PC-9 (cell line): ENCODE results near the gene IDH2. TPM values are rescaled to one million over a fixed set of nuclear protein-coding genes. Genes with fewer than 3 reads are reported as not detected.

Experiments
- BruUV-seq: library from RNA; stranded (reverse); fragments of 400-500 nt; replicated peaks from 2 replicates; lab custom pipeline; 2021; lab: Mats Ljungman, UMichigan
- CTCF ChIA-PET: fragments of 300-600 bp; sonication (Branson Sonifier 250); formaldehyde crosslinking; loops from one replicate; lab custom pipeline; 2022; ENCODE audit warnings: antibody characterized with exemption; lab: Charles Lee
- POLR2A ChIA-PET: fragments of 300-600 bp; sonication (Branson Sonifier 250); formaldehyde crosslinking; loops from one replicate; lab custom pipeline; 2022; ENCODE audit warnings: antibody characterized with exemption; ENCODE audit not compliant: unreplicated experiment; lab: Charles Lee
- DNase-seq, 2 experiments: peaks; one replicate each; pipeline versions ENCODE4 v3.0.0 to v3.0.0-alpha.2; 2015 to 2022; ENCODE audit warnings: mixed read lengths in 1 of 2
- H2AFZ ChIP-seq: fragments of 200-600 bp; sonication (generic); 2 replicates; pipeline ENCODE4 v1.8.1; 2017; ENCODE audit warnings: antibody characterized with exemption
- H3F3A ChIP-seq: fragments of 200-600 bp; sonication (generic); 2 replicates; pipeline ENCODE4 v1.8.1; 2017; ENCODE audit warnings: antibody characterized with exemption, mild to moderate bottlenecking, low read depth; ENCODE audit not compliant: insufficient read depth
- H3K27ac ChIP-seq: fragments of 200-600 bp; sonication (generic); 2 replicates; pipeline ENCODE4 v1.6.1; 2016; ENCODE audit warnings: mixed run types
- H3K27me3 ChIP-seq: fragments of 200-600 bp; sonication (generic); 2 replicates; pipeline ENCODE4 v1.6.1; 2016; ENCODE audit warnings: low read depth, mixed run types; ENCODE audit not compliant: insufficient read depth
- H3K36me3 ChIP-seq: fragments of 200-600 bp; sonication (generic); 2 replicates; pipeline ENCODE4 v1.6.1; 2016; ENCODE audit warnings: low read depth, mixed run types
- H3K4me1 ChIP-seq: fragments of 200-600 bp; sonication (generic); replicated peaks from 2 replicates; pipeline ENCODE4 v1.6.1; 2016; ENCODE audit warnings: mixed run types; ENCODE audit not compliant: insufficient read depth
- H3K4me2 ChIP-seq: fragments of 200-600 bp; sonication (generic); 2 replicates; pipeline ENCODE4 v1.6.1; 2017; ENCODE audit warnings: mixed run types
- H3K4me3 ChIP-seq: fragments of 200-600 bp; sonication (generic); 2 replicates; pipeline ENCODE4 v1.6.1; 2016; ENCODE audit warnings: mixed run types
- H3K79me2 ChIP-seq: fragments of 200-600 bp; sonication (generic); 2 replicates; pipeline ENCODE4 v1.6.1; 2017; ENCODE audit warnings: low read depth, mixed run types
- H3K9me2 ChIP-seq: fragments of 200-600 bp; sonication (generic); 2 replicates; pipeline ENCODE4 v1.8.1; 2017; ENCODE audit warnings: mild to moderate bottlenecking; ENCODE audit not compliant: insufficient read depth
- H3K9me3 ChIP-seq: fragments of 200-600 bp; sonication (generic); 2 replicates; pipeline ENCODE4 v1.8.1; 2016; ENCODE audit warnings: low read depth; ENCODE audit not compliant: insufficient read depth
- H4K20me1 ChIP-seq: fragments of 200-600 bp; sonication (generic); 2 replicates; pipeline ENCODE4 v1.8.1; 2017; ENCODE audit not compliant: insufficient read depth
- CTCF ChIP-seq: fragments of 200-600 bp; sonication (generic); conservative IDR thresholded peaks from 2 replicates; pipeline ENCODE4 v1.6.1; 2017; ENCODE audit warnings: mixed run types, antibody characterized with exemption, mild to moderate bottlenecking, moderate library complexity
- EZH2 ChIP-seq: fragments of 200-600 bp; sonication (generic); IDR thresholded peaks from 2 replicates; pipeline ENCODE4 v1.8.0; 2017; ENCODE audit warnings: antibody characterized with exemption, low read depth
- intact Hi-C: fragments of 100-400 bp; cut with micrococcal nuclease; formaldehyde crosslinking; loops from one replicate; pipeline ENCODE4 v1.10.0; 2022; ENCODE audit not compliant: unreplicated experiment
- total RNA-seq: library from RNA; stranded (reverse); gene quantifications from 2 replicates; pipeline ENCODE4 v1.2.3, GENCODE V29; 2021

IDH2 gene
- total RNA-seq, 1 experiment from 2014 or later, result 96.7 TPM

GRCh38 chr15:90087454-90088154 is 14.7 kb downstream of the IDH2 start:
- Histone ChIP-seq H3F3A (peaks cover 11% of the 10 kb centered on the region; the same call in 1 of the 2 replicates), H3K4me2 (no peak overlapping the region), H3K4me3 (no peak overlapping the region), H3K27me3 (no peaks in the 10 kb centered on the region), H2AFZ (no peak overlapping the region), H3K9me3 (no peaks in the 10 kb centered on the region), H4K20me1 (no peaks in the 10 kb centered on the region), H3K27ac (no peak overlapping the region), H3K4me1 (no peaks in the 10 kb centered on the region), H3K79me2 (no peaks in the 10 kb centered on the region), H3K9me2 (no peaks in the 10 kb centered on the region), H3K36me3 (no peaks in the 10 kb centered on the region)
- POLR2A ChIA-PET, result no interaction called here
- CTCF ChIA-PET, result interaction anchor here (0.6 to 0.7 kb wide), 2 partner anchors 333 to 466 kb away, joined by 3 to 14 read pairs; no protein-coding TSS in a partner anchor
- no peak for DNase-seq
- no peak for TF ChIP-seq CTCF
- no peak for TF ChIP-seq EZH2
- intact Hi-C loops, result loop anchor here (2.0 to 5.0 kb wide), 2 partner anchors 145 to 345 kb away; partner anchors contain the start of gene CIB1
- no TSS peak for BruUV-seq

- DNase-seq, result peak in 1 of 2 experiments; percentile 47
Observed at GRCh38 chr15:90086868-90087268, 15.4 kb downstream of the IDH2 start.

GRCh38 chr15:90085565-90085964 is 16.7 kb downstream of the IDH2 start:
- CTCF ChIA-PET, result no interaction called here
- Histone ChIP-seq H4K20me1 (no peaks in the 10 kb centered on the region), H3K27ac (no peak overlapping the region), H3K9me3 (no peaks in the 10 kb centered on the region), H2AFZ (no peak overlapping the region), H3K4me2 (no peak overlapping the region), H3K79me2 (no peaks in the 10 kb centered on the region), H3K27me3 (no peaks in the 10 kb centered on the region), H3K36me3 (no peaks in the 10 kb centered on the region), H3K4me1 (no peaks in the 10 kb centered on the region), H3K4me3 (no peak overlapping the region), H3K9me2 (no peaks in the 10 kb centered on the region), H3F3A (peaks cover 15% of the 10 kb centered on the region; the same call in 1 of the 2 replicates)
- no peak for DNase-seq
- TF ChIP-seq CTCF (no peak), EZH2 (no peak)
- intact Hi-C loops, result loop anchor here (5.0 kb wide), 1 partner anchor 343 kb away; no protein-coding TSS in a partner anchor
- POLR2A ChIA-PET, result interaction anchor here (0.6 kb wide), 1 partner anchor 511 kb away, joined by 16 read pairs; no protein-coding TSS in a partner anchor
- BruUV-seq, result no TSS peak

More at GRCh38 chr15:90086868-90087268, 15.4 kb downstream of the IDH2 start:
- TF ChIP-seq CTCF (peak; percentile 84), EZH2 (no peak)
- no peaks in the 10 kb centered on the region for H3K9me3 ChIP-seq
- no peak overlapping the region for H3K27ac ChIP-seq
- POLR2A ChIA-PET, result no interaction called here
- no peak overlapping the region for H3K4me3 ChIP-seq
- no peak overlapping the region for H2AFZ ChIP-seq
- CTCF ChIA-PET, result interaction anchor here (0.6 to 0.7 kb wide), 2 partner anchors 333 to 466 kb away, joined by 3 to 14 read pairs; no protein-coding TSS in a partner anchor
- H3K9me2 ChIP-seq, result no peaks in the 10 kb centered on the region
- H3K79me2 ChIP-seq, result no peaks in the 10 kb centered on the region
- no peaks in the 10 kb centered on the region for H3K4me1 ChIP-seq
- no peaks in the 10 kb centered on the region for H3K36me3 ChIP-seq
- no peaks in the 10 kb centered on the region for H4K20me1 ChIP-seq
- H3K4me2 ChIP-seq, result no peak overlapping the region
- no peaks in the 10 kb centered on the region for H3K27me3 ChIP-seq
- no TSS peak for BruUV-seq
- H3F3A ChIP-seq, result peaks cover 14% of the 10 kb centered on the region; the same call in 1 of the 2 replicates
- intact Hi-C loops, result loop anchor here (1.0 to 5.0 kb wide), 3 partner anchors 146 to 345 kb away; partner anchors contain the start of gene CIB1
